Endothelial cell (in vitro differentiated cells): ENCODE data around the gene NAV2. TPM values are rescaled to one million over a fixed set of nuclear protein-coding genes. Genes with fewer than 3 reads are reported as not detected.
A peak's percentile ranks its signal among the peaks of the same experiment; 100 is the strongest.

ENCODE experiments used
- DNase-seq: peaks from one replicate; pipeline ENCODE4 v3.0.0; 2021; ENCODE audit warnings: low spot score
- H3K27ac Mint-ChIP-seq: one replicate; pipeline ENCODE4 v1.8.0; 2021; ENCODE audit warnings: mixed read lengths, inconsistent platforms; ENCODE audit not compliant: unreplicated experiment
- H3K27me3 Mint-ChIP-seq: one replicate; pipeline ENCODE4 v1.8.0; 2021; ENCODE audit warnings: mild to moderate bottlenecking, moderate library complexity, mixed read lengths, inconsistent platforms; ENCODE audit not compliant: unreplicated experiment
- H3K36me3 Mint-ChIP-seq: one replicate; pipeline ENCODE4 v1.8.0; 2021; ENCODE audit warnings: mild to moderate bottlenecking, low read depth, mixed read lengths, inconsistent platforms; ENCODE audit not compliant: unreplicated experiment
- H3K4me1 Mint-ChIP-seq: one replicate; pipeline ENCODE4 v1.8.0; 2021; ENCODE audit warnings: mild to moderate bottlenecking, mixed read lengths, inconsistent platforms; ENCODE audit not compliant: unreplicated experiment
- H3K4me3 Mint-ChIP-seq: one replicate; pipeline ENCODE4 v1.8.0; 2021; ENCODE audit warnings: mild to moderate bottlenecking, mixed read lengths, inconsistent platforms; ENCODE audit not compliant: unreplicated experiment
- H3K9me3 Mint-ChIP-seq: one replicate; pipeline ENCODE4 v1.8.0; 2021; ENCODE audit warnings: mixed read lengths, inconsistent platforms; ENCODE audit not compliant: unreplicated experiment
- long read RNA-seq: library from polyadenylated mRNA; unstranded; transcript quantifications from one replicate; pipeline ENCODE4 v2.0.0, GENCODE V29; 2020; ENCODE audit not compliant: unreplicated experiment
- total RNA-seq: library from RNA; stranded (reverse); fragmentation: NEBNext Ultra II Directional; extraction: Animal tissue kit (Norgen Biotek cat#: 25700); gene quantifications from one replicate; pipeline ENCODE4 v1.2.1, GENCODE V29; 2021; ENCODE audit not compliant: unreplicated experiment
- TF ChIP-seq, protein P1 (sequence below): fragments of 200-600 bp; sonication (generic); IDR thresholded peaks from one replicate; pipeline ENCODE4 v1.5.0; 2021; ENCODE audit warnings: antibody characterized with exemption; ENCODE audit not compliant: unreplicated experiment

Gene NAV2
- total RNA-seq = 15.6 TPM
- long read RNA-seq = 0 reads

DNA sequence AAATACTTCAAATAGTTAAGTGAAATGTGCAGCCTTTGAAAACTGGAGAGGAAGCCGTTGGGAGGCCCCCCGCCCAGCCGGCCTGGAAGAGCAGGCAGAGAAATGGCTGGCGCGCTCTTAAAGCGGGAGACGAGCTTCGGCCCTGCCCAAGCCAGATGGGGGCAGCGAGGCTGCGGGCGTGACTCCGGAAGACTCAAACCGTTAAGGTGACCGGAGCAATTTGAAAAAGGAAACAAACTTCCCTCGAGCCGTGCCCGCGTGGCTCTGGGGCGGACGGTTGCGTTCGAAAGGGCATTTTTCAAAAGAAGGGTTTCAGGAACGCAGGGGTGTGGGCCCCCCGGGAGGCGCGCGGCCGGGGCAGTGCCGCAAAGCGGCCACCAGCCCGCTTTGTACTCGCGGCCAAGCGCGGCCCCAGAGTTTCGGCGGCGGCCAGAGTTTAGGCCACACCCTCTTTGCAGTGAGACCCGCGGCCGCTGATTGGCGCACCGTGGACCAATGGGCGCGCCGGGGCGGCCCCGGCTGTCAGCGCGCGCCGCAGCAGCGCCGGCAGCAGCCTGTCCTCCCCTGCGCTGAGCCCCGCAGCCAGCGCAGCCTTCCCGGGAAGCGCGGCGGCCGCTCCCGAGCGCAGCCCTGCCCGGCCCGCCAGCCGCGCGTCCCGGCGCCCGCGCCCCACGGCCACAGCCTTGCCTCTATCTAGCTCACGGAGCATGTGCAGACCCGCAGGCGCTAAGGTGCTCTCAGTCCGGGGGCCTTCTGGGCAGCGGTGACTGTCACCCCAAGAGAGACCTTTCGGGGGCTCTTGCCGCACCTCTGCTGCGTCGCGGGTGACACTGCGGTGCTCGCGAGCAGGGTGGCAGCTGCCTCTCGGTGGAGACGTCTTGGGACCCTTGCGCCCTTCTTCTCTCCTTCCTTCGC is at the start of gene NAV2:
NAV2 (plus strand) TSS at position 557 of the 915 bp plus-strand sequence. CDS start 859 bp downstream, outside the sequence.
- H3K9me3 Mint-ChIP-seq = no peaks in the 10 kb centered on the region
- peak; percentile 91 for DNase-seq
- peaks cover 28% of the 10 kb centered on the region for H3K27me3 Mint-ChIP-seq
- TF ChIP-seq, protein P1, sequence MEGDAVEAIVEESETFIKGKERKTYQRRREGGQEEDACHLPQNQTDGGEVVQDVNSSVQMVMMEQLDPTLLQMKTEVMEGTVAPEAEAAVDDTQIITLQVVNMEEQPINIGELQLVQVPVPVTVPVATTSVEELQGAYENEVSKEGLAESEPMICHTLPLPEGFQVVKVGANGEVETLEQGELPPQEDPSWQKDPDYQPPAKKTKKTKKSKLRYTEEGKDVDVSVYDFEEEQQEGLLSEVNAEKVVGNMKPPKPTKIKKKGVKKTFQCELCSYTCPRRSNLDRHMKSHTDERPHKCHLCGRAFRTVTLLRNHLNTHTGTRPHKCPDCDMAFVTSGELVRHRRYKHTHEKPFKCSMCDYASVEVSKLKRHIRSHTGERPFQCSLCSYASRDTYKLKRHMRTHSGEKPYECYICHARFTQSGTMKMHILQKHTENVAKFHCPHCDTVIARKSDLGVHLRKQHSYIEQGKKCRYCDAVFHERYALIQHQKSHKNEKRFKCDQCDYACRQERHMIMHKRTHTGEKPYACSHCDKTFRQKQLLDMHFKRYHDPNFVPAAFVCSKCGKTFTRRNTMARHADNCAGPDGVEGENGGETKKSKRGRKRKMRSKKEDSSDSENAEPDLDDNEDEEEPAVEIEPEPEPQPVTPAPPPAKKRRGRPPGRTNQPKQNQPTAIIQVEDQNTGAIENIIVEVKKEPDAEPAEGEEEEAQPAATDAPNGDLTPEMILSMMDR = no peak
- H3K36me3 Mint-ChIP-seq = peaks cover 3% of the 10 kb centered on the region
- H3K4me3 Mint-ChIP-seq = peak within 1 kb of the TSS; percentile 89
- H3K27ac Mint-ChIP-seq = peak within 1 kb of the TSS; percentile 81
- H3K4me1 Mint-ChIP-seq = peaks cover 16% of the 10 kb centered on the region

DNA sequence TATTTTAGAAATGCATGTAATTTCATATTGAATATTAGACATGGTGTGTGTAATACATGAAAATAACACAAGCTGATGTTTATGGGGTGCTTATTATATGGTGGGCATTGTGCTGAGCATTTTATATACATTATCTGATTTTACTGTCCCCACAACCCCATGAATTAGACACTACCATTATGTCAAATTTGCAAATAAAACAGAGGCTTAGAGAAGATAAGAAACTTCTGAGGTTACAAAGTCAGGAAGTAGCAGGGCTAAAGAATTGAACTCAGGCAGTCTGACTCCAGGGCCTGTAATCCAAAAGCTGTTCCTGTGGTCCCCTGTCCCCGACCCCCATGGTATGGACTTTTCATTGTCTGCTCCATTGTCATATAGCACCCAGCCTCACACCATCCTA is 49.4 kb upstream of the NAV2 start:
- Mint-ChIP-seq H3K36me3 (no peaks in the 10 kb centered on the region), H3K27ac (peak overlapping the region; percentile 0), H3K9me3 (no peaks in the 10 kb centered on the region), H3K27me3 (peaks cover 4% of the 10 kb centered on the region), H3K4me1 (peaks cover 17% of the 10 kb centered on the region), H3K4me3 (no peak overlapping the region)
- TF ChIP-seq, protein P1 = no peak
- no peak for DNase-seq

- no peak for DNase-seq
- H3K36me3 Mint-ChIP-seq = no peaks in the 10 kb centered on the region
- TF ChIP-seq, protein P1 = no peak
- H3K9me3 Mint-ChIP-seq = no peaks in the 10 kb centered on the region
- no peak overlapping the region for H3K4me3 Mint-ChIP-seq
- peaks cover 17% of the 10 kb centered on the region for H3K4me1 Mint-ChIP-seq
- no peak overlapping the region for H3K27ac Mint-ChIP-seq
- H3K27me3 Mint-ChIP-seq = peaks cover 5% of the 10 kb centered on the region
Measured at GRCh38 chr11:19664886-19665548, 47.6 kb upstream of the NAV2 start.

GRCh38 chr11:19666951-19667350 is 45.7 kb upstream of the NAV2 start:
- TF ChIP-seq, protein P1 = no peak
- H3K9me3 Mint-ChIP-seq = no peaks in the 10 kb centered on the region
- H3K36me3 Mint-ChIP-seq = no peaks in the 10 kb centered on the region
- H3K4me3 Mint-ChIP-seq = no peak overlapping the region
- no peak for DNase-seq
- H3K27ac Mint-ChIP-seq = no peak overlapping the region
- peaks cover 17% of the 10 kb centered on the region for H3K4me1 Mint-ChIP-seq
- peaks cover 4% of the 10 kb centered on the region for H3K27me3 Mint-ChIP-seq
